HepG2 (cell line): Measurements from ENCODE around the gene MAN1A2. TPM values are rescaled to one million over a fixed set of nuclear protein-coding genes. Genes with fewer than 3 reads are reported as not detected.
A peak's percentile ranks its signal among the peaks of the same experiment; 100 is the strongest.

Experiments
- HES4 ChIP-seq: sonication (generic); formaldehyde crosslinking; IDR thresholded peaks from 2 replicates; pipeline ENCODE4 v1.9.0; 2021; ENCODE audit warnings: mild to moderate bottlenecking, missing genetic modification reagents, borderline replicate concordance
- RARA ChIP-seq: IDR thresholded peaks from 2 replicates; pipeline ENCODE4 v1.6.1; 2016; ENCODE audit warnings: missing genetic modification reagents, missing compliant biosample characterization
- RBM39 ChIP-seq: fragments of 200-400 bp; formaldehyde crosslinking; IDR thresholded peaks from one replicate; pipeline ENCODE4 v1.6.1; 2018; ENCODE audit warnings: antibody characterized with exemption, mild to moderate bottlenecking, low read depth, low read length; ENCODE audit not compliant: poor library complexity, severe bottlenecking
- RXRA ChIP-seq: sonication (generic); formaldehyde crosslinking; IDR thresholded peaks from 2 replicates; pipeline ENCODE4 v1.5.1; 2020; ENCODE audit warnings: missing genetic modification reagents
- SNRNP70 ChIP-seq: fragments of 200-400 bp; formaldehyde crosslinking; IDR thresholded peaks from 2 replicates; pipeline ENCODE4 v1.6.1; 2017; ENCODE audit warnings: mild to moderate bottlenecking, low read depth, low read length, moderate library complexity
- ZC3H13 ChIP-seq: sonication (generic); formaldehyde crosslinking; IDR thresholded peaks from 2 replicates; pipeline ENCODE4 v1.8.1; 2023; ENCODE audit warnings: mild to moderate bottlenecking, missing genetic modification reagents, moderate library complexity
- ZKSCAN5 ChIP-seq: sonication (generic); formaldehyde crosslinking; IDR thresholded peaks from 2 replicates; pipeline ENCODE4 v1.5.1; 2020; ENCODE audit warnings: mild to moderate bottlenecking, missing genetic modification reagents
- ZNF101 ChIP-seq: sonication (generic); formaldehyde crosslinking; IDR thresholded peaks from 2 replicates; pipeline ENCODE4 v1.4.0; 2020; ENCODE audit warnings: mild to moderate bottlenecking, low read depth, missing genetic modification reagents, borderline replicate concordance
- ZNF263 ChIP-seq: sonication (generic); formaldehyde crosslinking; IDR thresholded peaks from 2 replicates; pipeline ENCODE4 v1.4.0; 2020; ENCODE audit warnings: missing genetic modification reagents
- ZNF350 ChIP-seq: sonication (generic); formaldehyde crosslinking; IDR thresholded peaks from 2 replicates; pipeline ENCODE4 v1.4.0; 2020; ENCODE audit warnings: mild to moderate bottlenecking, low read depth, missing genetic modification reagents, borderline replicate concordance
- ZNF557 ChIP-seq: sonication (generic); formaldehyde crosslinking; IDR thresholded peaks from 2 replicates; pipeline ENCODE4 v1.4.0; 2020; ENCODE audit warnings: missing genetic modification reagents
- ZNF780A ChIP-seq: sonication (generic); formaldehyde crosslinking; IDR thresholded peaks from 2 replicates; pipeline ENCODE4 v1.8.0; 2022; ENCODE audit warnings: mild to moderate bottlenecking, missing genetic modification reagents, moderate library complexity
- polyA plus RNA-seq, 8 experiments: library from polyadenylated mRNA; depleted of rRNA in 3 of 8; stranded (reverse) in 7 of 8; unstranded in 1 of 8; fragments of >200 nt; fragmentation: Illumina TruSeq in 4 of 8; extraction: Trizol in 4 of 8; gene quantifications; 2 replicates each; pipeline versions ENCODE4 v1.2.1 to v1.2.3, GENCODE V29; 2011 to 2016; ENCODE audit warnings: low read depth in 4 of 8, missing spikeins in 1 of 8, mixed read lengths in 1 of 8; ENCODE audit not compliant: insufficient read depth in 1 of 8
- total RNA-seq, 5 experiments: library from RNA; depleted of rRNA; stranded (reverse); fragments of >200 nt; fragmentation: Illumina TruSeq; extraction: Trizol; gene quantifications; 2 replicates each; pipeline ENCODE4 v1.2.3, GENCODE V29; 2016; ENCODE audit warnings: low read depth in 1 of 5
- TF ChIP-seq, protein P1 (sequence below): sonication (generic); formaldehyde crosslinking; IDR thresholded peaks from 2 replicates; pipeline ENCODE4 v1.8.1; 2022; ENCODE audit warnings: low read depth, mild to moderate bottlenecking, missing genetic modification reagents
- TF ChIP-seq, protein P2 (sequence below): sonication (generic); formaldehyde crosslinking; IDR thresholded peaks from 2 replicates; pipeline ENCODE4 v1.4.0; 2020; ENCODE audit warnings: missing genetic modification reagents
- TF ChIP-seq, protein P3 (sequence below): sonication (generic); formaldehyde crosslinking; conservative IDR thresholded peaks from 2 replicates; pipeline ENCODE4 v1.4.0; 2020; ENCODE audit warnings: missing genetic modification reagents
- TF ChIP-seq, protein P4 (sequence below): sonication (generic); formaldehyde crosslinking; IDR thresholded peaks from 2 replicates; pipeline ENCODE4 v1.8.1; 2023; ENCODE audit warnings: mild to moderate bottlenecking, moderate library complexity, missing genetic modification reagents

The MAN1A2 gene
- total and polyA plus RNA-seq, 2 of the 13 experiments (the other 11 are each of a cell fraction or from before 2014, with no cell fraction given), result 8.0 to 19.9 TPM

DNA sequence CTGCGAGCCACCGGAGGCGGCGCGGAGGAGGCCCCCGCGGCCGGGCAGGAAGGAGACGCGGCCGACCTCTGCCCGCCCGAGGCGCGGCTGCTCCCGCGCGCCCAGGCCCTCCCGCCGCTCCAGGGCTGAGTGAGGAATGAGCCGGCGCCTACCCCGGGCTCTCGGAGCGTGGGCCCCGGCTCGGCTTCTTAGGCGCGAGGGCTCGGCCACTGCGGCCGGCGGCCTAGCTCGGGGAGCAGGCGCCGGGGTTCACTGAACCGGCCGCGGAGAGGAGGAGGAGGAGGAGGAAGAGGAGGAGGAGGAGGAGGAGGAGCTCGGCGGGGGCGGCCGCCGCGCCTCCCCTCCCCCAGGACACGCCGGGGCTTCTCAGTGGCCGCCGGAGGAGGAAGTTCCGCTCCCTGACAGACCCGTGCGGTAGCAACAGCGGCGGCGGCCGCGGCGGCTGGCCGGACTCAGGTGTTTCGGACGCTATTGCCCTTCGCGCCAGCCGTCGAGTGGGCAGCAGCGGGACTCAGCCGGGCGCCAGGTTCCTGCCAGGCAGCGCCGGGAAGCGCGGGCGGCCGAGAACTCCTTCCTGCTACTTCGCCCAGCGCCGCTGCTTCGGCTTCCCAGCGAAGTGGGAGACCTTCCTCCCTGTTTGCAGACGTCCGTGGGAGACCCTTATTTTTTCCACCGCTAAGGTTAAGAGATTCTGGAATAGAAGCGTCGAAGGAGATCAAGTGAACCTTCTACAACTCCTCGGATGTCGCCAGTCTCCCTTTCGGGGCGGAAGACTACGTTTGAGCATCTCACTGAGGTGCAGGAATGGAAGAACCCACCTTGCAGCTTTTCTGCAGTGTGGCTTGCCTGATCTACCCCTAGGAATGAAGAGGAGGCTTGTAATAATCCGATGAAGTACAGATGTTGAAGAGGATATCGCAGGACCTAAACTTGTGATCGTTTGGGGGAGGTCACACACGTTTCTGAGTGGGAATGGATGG lies at the start of gene MAN1A2 (continued):
- TF ChIP-seq, protein P1, sequence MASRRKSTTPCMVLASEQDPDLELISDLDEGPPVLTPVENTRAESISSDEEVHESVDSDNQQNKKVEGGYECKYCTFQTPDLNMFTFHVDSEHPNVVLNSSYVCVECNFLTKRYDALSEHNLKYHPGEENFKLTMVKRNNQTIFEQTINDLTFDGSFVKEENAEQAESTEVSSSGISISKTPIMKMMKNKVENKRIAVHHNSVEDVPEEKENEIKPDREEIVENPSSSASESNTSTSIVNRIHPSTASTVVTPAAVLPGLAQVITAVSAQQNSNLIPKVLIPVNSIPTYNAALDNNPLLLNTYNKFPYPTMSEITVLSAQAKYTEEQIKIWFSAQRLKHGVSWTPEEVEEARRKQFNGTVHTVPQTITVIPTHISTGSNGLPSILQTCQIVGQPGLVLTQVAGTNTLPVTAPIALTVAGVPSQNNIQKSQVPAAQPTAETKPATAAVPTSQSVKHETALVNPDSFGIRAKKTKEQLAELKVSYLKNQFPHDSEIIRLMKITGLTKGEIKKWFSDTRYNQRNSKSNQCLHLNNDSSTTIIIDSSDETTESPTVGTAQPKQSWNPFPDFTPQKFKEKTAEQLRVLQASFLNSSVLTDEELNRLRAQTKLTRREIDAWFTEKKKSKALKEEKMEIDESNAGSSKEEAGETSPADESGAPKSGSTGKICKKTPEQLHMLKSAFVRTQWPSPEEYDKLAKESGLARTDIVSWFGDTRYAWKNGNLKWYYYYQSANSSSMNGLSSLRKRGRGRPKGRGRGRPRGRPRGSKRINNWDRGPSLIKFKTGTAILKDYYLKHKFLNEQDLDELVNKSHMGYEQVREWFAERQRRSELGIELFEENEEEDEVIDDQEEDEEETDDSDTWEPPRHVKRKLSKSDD, result 0 out of 2 replicates have a peak, but pooled peaks have one; percentile 26
- 0 out of 2 replicates have a peak, but pooled peaks have one; percentile 68 for TF ChIP-seq ZNF780A (CRISPR knock-in tag)
- TF ChIP-seq ZNF263 (CRISPR knock-in tag), result peak; percentile 99
- TF ChIP-seq, protein P2, sequence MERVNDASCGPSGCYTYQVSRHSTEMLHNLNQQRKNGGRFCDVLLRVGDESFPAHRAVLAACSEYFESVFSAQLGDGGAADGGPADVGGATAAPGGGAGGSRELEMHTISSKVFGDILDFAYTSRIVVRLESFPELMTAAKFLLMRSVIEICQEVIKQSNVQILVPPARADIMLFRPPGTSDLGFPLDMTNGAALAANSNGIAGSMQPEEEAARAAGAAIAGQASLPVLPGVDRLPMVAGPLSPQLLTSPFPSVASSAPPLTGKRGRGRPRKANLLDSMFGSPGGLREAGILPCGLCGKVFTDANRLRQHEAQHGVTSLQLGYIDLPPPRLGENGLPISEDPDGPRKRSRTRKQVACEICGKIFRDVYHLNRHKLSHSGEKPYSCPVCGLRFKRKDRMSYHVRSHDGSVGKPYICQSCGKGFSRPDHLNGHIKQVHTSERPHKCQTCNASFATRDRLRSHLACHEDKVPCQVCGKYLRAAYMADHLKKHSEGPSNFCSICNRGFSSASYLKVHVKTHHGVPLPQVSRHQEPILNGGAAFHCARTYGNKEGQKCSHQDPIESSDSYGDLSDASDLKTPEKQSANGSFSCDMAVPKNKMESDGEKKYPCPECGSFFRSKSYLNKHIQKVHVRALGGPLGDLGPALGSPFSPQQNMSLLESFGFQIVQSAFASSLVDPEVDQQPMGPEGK (CRISPR knock-in tag), result peak; percentile 94
- TF ChIP-seq, protein P3, sequence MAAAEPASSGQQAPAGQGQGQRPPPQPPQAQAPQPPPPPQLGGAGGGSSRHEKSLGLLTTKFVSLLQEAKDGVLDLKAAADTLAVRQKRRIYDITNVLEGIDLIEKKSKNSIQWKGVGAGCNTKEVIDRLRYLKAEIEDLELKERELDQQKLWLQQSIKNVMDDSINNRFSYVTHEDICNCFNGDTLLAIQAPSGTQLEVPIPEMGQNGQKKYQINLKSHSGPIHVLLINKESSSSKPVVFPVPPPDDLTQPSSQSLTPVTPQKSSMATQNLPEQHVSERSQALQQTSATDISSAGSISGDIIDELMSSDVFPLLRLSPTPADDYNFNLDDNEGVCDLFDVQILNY (CRISPR knock-in tag), result peak; percentile 48; the same call in 1 of the 2 replicates
- TF ChIP-seq, protein P4, sequence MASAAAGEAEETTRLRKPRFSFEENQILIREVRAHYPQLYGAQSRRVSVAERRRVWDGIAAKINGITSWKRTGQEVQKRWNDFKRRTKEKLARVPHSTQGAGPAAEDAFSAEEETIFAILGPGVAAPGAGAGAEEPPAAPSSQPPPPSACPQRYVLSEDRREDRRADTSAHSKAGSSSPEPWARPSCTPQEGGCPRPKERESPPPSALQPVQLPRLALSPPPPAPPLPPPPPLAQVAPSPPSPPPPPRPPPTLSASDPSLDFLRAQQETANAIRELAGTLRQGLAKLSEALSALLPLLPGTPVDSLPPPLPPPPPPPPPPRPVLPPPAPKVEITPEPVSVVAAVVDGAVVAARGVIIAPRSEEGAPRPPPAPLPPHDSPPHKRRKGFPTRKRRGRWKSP (CRISPR knock-in tag), result peak; percentile 50; the same call in 1 of the 2 replicates
- no peak for TF ChIP-seq ZKSCAN5 (CRISPR knock-in tag)
- TF ChIP-seq HES4, result 0 out of 2 replicates have a peak, but pooled peaks have one; percentile 18
- no peak for TF ChIP-seq SNRNP70
- TF ChIP-seq ZNF350 (CRISPR knock-in tag), result peak; percentile 35; the same call in 1 of the 2 replicates
- TF ChIP-seq ZC3H13 (CRISPR knock-in tag), result 0 out of 2 replicates have a peak, but pooled peaks have one; percentile 51
- peak; percentile 34; the same call in 1 of the 2 replicates for TF ChIP-seq RARA (CRISPR knock-in tag)
- peak; percentile 39; the same call in 1 of the 2 replicates for TF ChIP-seq RXRA
- no peak for TF ChIP-seq ZNF557 (CRISPR knock-in tag)
- TF ChIP-seq ZNF101 (CRISPR knock-in tag), result no peak
- TF ChIP-seq RBM39, result peak; percentile 49
